Neural progenitor cell (in vitro differentiated cells): ENCODE measurements around the gene GRIK2. TPM values are rescaled to one million over a fixed set of nuclear protein-coding genes. Genes with fewer than 3 reads are reported as not detected.

Experiments used
- DNase-seq: peaks from one replicate; pipeline ENCODE4 v3.0.0-alpha.2; 2016; ENCODE audit warnings: low spot score
- H2AFZ ChIP-seq: fragments of 200-600 bp; sonication (generic); replicated peaks from 2 replicates; pipeline ENCODE4 v1.6.1; 2016; ENCODE audit warnings: antibody characterized with exemption
- H3F3A ChIP-seq: fragments of 200-600 bp; sonication (generic); 2 replicates; pipeline ENCODE4 v1.6.1; 2016; ENCODE audit warnings: antibody characterized with exemption, low read depth
- H3K27ac ChIP-seq: fragments of 200-600 bp; sonication (generic); 2 replicates; pipeline ENCODE4 v1.5.1; 2016; ENCODE audit warnings: mild to moderate bottlenecking
- H3K27me3 ChIP-seq: fragments of 200-600 bp; sonication (generic); 2 replicates; pipeline ENCODE4 v1.6.1; 2016; ENCODE audit warnings: mild to moderate bottlenecking, moderate library complexity
- H3K36me3 ChIP-seq: fragments of 200-600 bp; sonication (generic); 2 replicates; pipeline ENCODE4 v1.5.1; 2016
- H3K4me1 ChIP-seq: fragments of 200-600 bp; sonication (generic); 2 replicates; pipeline ENCODE4 v1.6.1; 2016; ENCODE audit warnings: mixed run types
- H3K4me2 ChIP-seq: fragments of 200-600 bp; sonication (generic); 2 replicates; pipeline ENCODE4 v1.6.1; 2016
- H3K4me3 ChIP-seq: fragments of 200-600 bp; sonication (generic); 2 replicates; pipeline ENCODE4 v1.5.1; 2016
- H3K79me2 ChIP-seq: fragments of 200-600 bp; sonication (generic); 2 replicates; pipeline ENCODE4 v1.6.1; 2016; ENCODE audit warnings: low read depth
- H3K9ac ChIP-seq: fragments of 200-600 bp; sonication (generic); 2 replicates; pipeline ENCODE4 v1.6.1; 2016
- H3K9me3 ChIP-seq: fragments of 200-600 bp; sonication (generic); 2 replicates; pipeline ENCODE4 v1.5.1; 2016; ENCODE audit warnings: low read depth
- H4K20me1 ChIP-seq: fragments of 200-600 bp; sonication (generic); 2 replicates; pipeline ENCODE4 v1.6.1; 2016; ENCODE audit warnings: low read depth
- H3K27ac Mint-ChIP-seq: 3 replicates; pipeline ENCODE4 v1.8.0; 2021; ENCODE audit warnings: mixed read lengths
- H3K27me3 Mint-ChIP-seq: 2 replicates; pipeline ENCODE4 v1.8.0; 2022; ENCODE audit warnings: low read depth, mild to moderate bottlenecking, inconsistent platforms, moderate library complexity, mixed read lengths; ENCODE audit not compliant: insufficient read depth
- H3K36me3 Mint-ChIP-seq: 3 replicates; pipeline ENCODE4 v1.8.0; 2021; ENCODE audit warnings: mixed read lengths
- H3K4me1 Mint-ChIP-seq: 3 replicates; pipeline ENCODE4 v1.8.0; 2021; ENCODE audit warnings: mixed read lengths
- H3K4me3 Mint-ChIP-seq: 3 replicates; pipeline ENCODE4 v1.8.0; 2021; ENCODE audit warnings: mild to moderate bottlenecking, moderate library complexity, mixed read lengths
- H3K9me3 Mint-ChIP-seq: 3 replicates; pipeline ENCODE4 v1.8.0; 2020; ENCODE audit warnings: mixed read lengths
- EZH2 ChIP-seq: fragments of 200-600 bp; sonication (generic); IDR thresholded peaks from 2 replicates; pipeline ENCODE4 v1.6.1; 2017; ENCODE audit warnings: antibody characterized with exemption, mild to moderate bottlenecking, moderate library complexity
- EZH2phosphoT487 ChIP-seq: fragments of 200-600 bp; sonication (generic); IDR thresholded peaks from 2 replicates; pipeline ENCODE4 v1.6.1; 2017; ENCODE audit warnings: antibody characterized with exemption
- total RNA-seq: library from RNA; depleted of rRNA; stranded (reverse); fragments of >200 nt; gene quantifications from 2 replicates; pipeline ENCODE4 v1.2.3, GENCODE V29; 2015; ENCODE audit warnings: low replicate concordance
- TF ChIP-seq, protein P1 (sequence below): fragments of 200-600 bp; sonication (generic); IDR thresholded peaks from 2 replicates; pipeline ENCODE4 v1.5.1; 2017; ENCODE audit warnings: antibody characterized with exemption, mild to moderate bottlenecking

GRIK2 gene
- total RNA-seq, 1 donor from 2014 or later = 0.88 TPM

DNA sequence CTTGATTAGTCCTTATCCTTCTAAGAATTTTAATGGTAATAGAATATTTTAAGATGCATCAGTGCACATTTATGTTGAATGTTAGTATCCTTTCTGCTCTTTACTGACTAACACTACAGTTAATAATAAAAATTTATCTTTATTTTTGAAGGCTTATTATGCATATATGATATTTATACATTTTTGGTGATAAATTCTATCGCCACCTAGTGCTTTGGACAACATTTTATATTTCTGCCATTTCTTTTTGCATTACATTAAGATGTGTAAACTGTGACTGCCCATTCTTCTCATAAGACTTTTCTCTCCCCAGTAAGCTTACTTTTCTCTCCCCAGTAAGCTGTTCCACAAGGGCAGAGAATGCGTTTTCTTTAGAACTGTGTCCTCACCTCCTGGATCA is 252.3 kb downstream of the GRIK2 start:
- no peaks in the 10 kb centered on the region for H3K9me3 Mint-ChIP-seq
- TF ChIP-seq EZH2phosphoT487 = no peak
- no peak for TF ChIP-seq EZH2
- TF ChIP-seq, protein P1, sequence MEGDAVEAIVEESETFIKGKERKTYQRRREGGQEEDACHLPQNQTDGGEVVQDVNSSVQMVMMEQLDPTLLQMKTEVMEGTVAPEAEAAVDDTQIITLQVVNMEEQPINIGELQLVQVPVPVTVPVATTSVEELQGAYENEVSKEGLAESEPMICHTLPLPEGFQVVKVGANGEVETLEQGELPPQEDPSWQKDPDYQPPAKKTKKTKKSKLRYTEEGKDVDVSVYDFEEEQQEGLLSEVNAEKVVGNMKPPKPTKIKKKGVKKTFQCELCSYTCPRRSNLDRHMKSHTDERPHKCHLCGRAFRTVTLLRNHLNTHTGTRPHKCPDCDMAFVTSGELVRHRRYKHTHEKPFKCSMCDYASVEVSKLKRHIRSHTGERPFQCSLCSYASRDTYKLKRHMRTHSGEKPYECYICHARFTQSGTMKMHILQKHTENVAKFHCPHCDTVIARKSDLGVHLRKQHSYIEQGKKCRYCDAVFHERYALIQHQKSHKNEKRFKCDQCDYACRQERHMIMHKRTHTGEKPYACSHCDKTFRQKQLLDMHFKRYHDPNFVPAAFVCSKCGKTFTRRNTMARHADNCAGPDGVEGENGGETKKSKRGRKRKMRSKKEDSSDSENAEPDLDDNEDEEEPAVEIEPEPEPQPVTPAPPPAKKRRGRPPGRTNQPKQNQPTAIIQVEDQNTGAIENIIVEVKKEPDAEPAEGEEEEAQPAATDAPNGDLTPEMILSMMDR = no peak

GRCh38 chr6:101650402-101651100 is 257.0 kb downstream of the GRIK2 start:
- H3K36me3 Mint-ChIP-seq = no peaks in the 10 kb centered on the region
- Histone ChIP-seq H3K27me3 (no peaks in the 10 kb centered on the region), H3K79me2 (no peaks in the 10 kb centered on the region), H3K9ac (no peak overlapping the region), H3K27ac (peak overlapping the region; percentile 45), H3K4me2 (peak overlapping the region; percentile 28), H3K4me3 (no peak overlapping the region), H4K20me1 (no peaks in the 10 kb centered on the region), H3K4me1 (peaks cover 15% of the 10 kb centered on the region), H3K36me3 (no peaks in the 10 kb centered on the region), H2AFZ (peak overlapping the region; percentile 4), H3K9me3 (no peaks in the 10 kb centered on the region), H3F3A (peaks cover 5% of the 10 kb centered on the region)
- H3K27ac Mint-ChIP-seq = no peak overlapping the region
- H3K4me3 Mint-ChIP-seq = no peak overlapping the region
- no peaks in the 10 kb centered on the region for H3K4me1 Mint-ChIP-seq
- peaks cover 5% of the 10 kb centered on the region for H3K27me3 Mint-ChIP-seq
- no peak for TF ChIP-seq EZH2
- TF ChIP-seq EZH2phosphoT487 = no peak
- TF ChIP-seq, protein P1 = no peak
- H3K9me3 Mint-ChIP-seq = no peaks in the 10 kb centered on the region
- no peak for DNase-seq

More for the DNA sequence above, 252.3 kb downstream of the GRIK2 start:
- Histone ChIP-seq H3K4me2 (no peak overlapping the region), H3K4me3 (no peak overlapping the region), H3F3A (no peaks in the 10 kb centered on the region), H3K9ac (no peak overlapping the region), H3K79me2 (no peaks in the 10 kb centered on the region), H4K20me1 (no peaks in the 10 kb centered on the region), H3K4me1 (peaks cover 14% of the 10 kb centered on the region), H3K27ac (no peak overlapping the region), H3K9me3 (no peaks in the 10 kb centered on the region), H3K27me3 (no peaks in the 10 kb centered on the region), H2AFZ (no peak overlapping the region), H3K36me3 (no peaks in the 10 kb centered on the region)
- H3K4me1 Mint-ChIP-seq = no peaks in the 10 kb centered on the region
- DNase-seq = no peak
- no peaks in the 10 kb centered on the region for H3K36me3 Mint-ChIP-seq
- H3K27me3 Mint-ChIP-seq = peaks cover 2% of the 10 kb centered on the region
- H3K27ac Mint-ChIP-seq = no peak overlapping the region
- H3K4me3 Mint-ChIP-seq = no peak overlapping the region

GRCh38 chr6:101652079-101652478 is 258.6 kb downstream of the GRIK2 start:
- TF ChIP-seq EZH2 (no peak), EZH2phosphoT487 (no peak)
- TF ChIP-seq, protein P1 = no peak
- H3K4me2 ChIP-seq = no peak overlapping the region
- H3K9ac ChIP-seq = no peak overlapping the region
- no peaks in the 10 kb centered on the region for H3K9me3 Mint-ChIP-seq
- no peak overlapping the region for H2AFZ ChIP-seq
- H3K4me3 Mint-ChIP-seq = no peak overlapping the region
- no peaks in the 10 kb centered on the region for H3K79me2 ChIP-seq
- H3K27me3 ChIP-seq = no peaks in the 10 kb centered on the region
- peaks cover 5% of the 10 kb centered on the region for H3K27me3 Mint-ChIP-seq
- peaks cover 5% of the 10 kb centered on the region for H3F3A ChIP-seq
- no peaks in the 10 kb centered on the region for H3K4me1 Mint-ChIP-seq
- DNase-seq = no peak
- H3K36me3 Mint-ChIP-seq = no peaks in the 10 kb centered on the region
- H4K20me1 ChIP-seq = no peaks in the 10 kb centered on the region
- no peaks in the 10 kb centered on the region for H3K36me3 ChIP-seq
- H3K4me3 ChIP-seq = no peak overlapping the region
- peaks cover 15% of the 10 kb centered on the region for H3K4me1 ChIP-seq
- H3K27ac Mint-ChIP-seq = no peak overlapping the region
- H3K9me3 ChIP-seq = no peaks in the 10 kb centered on the region
- no peak overlapping the region for H3K27ac ChIP-seq
